HG03097 (cell line): Measurements from ENCODE around the gene MYL7.
"Not testable (repeated sequence)": the region's sequence is repeated elsewhere in the genome, so short reads cannot be mapped to it uniquely, and the experiment has no call there.

Experiments used
- ATAC-seq: cut with Tn5 transposase; IDR thresholded peaks from one replicate; pipeline ENCODE4 v1.9.1; 2021; ENCODE audit not compliant: unreplicated experiment, low FRiP score

MYL7 gene

DNA sequence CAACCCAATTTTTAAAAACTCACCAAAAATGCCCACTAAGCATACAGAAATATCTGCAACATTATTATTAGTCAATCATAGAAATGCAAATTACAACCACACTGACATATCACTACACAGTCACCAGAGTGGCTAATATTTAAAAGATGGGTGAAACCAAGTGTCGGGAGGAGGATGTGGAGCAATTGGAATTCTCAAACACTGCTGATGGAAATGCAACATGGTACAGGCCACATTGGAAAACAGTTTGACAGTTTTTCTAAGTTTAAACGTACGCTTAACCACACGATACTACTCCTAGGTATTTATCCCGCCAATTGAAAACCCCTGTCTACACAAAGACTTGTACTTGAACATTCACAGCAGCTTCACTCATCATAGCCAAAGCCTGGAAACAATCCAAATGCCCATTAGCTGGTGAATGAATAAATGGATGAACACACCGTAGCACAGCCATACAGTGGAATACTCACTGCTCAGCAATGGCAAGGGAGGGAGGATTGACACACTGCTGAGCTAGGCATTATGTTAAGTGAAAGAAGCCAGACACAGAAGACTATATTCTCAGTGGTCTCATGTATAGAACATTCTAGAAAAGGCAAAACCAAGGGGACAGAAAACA, 31.8 kb upstream of the MYL7 start:
- no peak for ATAC-seq

DNA sequence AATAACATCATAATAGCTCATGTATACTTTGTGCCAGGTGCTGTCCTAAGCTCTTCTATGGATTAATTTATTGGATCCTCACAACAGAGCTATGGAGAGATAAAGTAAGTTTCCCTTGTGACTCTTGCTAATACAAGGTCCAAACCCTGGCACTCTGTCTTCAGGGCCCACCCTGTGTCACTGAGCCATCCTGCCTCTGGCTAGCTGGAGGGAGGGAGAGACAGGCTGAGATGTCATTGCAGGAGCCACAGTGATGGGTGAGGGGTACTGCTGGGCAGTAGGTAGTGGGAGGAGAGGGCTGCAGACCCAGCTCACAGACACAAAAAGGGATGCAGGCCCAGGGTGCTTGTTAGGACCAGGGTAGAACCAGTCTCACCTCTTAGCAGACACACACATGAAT, 31.2 kb upstream of the MYL7 start:
- no peak for ATAC-seq

DNA sequence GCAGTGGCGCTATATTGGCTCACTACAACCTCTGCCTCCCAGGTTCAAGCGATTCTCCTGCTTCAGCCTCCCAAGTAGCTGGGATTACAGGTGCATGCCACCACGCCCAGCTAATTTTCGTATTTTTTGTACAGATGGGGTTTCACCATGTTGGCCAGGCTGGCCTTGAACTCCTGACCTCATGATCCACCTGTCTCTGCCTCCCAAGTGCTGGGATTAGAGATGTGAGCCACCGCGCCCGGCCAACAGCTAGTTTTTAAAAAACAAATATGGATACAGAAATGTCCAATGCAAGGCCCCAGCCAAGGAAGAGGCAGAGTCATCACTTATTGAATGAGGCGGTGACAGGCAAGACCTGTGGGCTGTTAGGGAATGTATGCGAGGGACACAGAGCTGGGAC, 30.8 kb upstream of the MYL7 start:
- not testable (repeated sequence) for ATAC-seq

DNA sequence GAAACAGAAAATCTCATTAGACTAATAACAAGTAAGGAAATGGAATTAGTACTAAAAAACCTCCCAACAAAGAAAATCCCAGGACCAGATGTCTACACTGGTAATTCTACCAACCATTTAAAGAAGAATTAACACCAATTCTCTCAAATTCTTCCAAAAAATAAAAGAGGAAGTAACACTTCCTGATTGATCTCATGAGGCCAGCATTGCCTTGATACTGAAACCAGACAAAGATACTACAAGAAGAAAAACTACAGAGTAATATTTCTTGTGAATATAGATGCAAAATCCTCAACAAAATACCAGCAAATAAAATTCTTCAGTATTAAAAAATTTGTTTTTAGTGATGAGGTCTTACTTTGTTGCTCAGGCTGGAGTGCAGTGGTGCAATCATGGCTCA, 26.8 kb upstream of the MYL7 start:
- no peak for ATAC-seq

DNA sequence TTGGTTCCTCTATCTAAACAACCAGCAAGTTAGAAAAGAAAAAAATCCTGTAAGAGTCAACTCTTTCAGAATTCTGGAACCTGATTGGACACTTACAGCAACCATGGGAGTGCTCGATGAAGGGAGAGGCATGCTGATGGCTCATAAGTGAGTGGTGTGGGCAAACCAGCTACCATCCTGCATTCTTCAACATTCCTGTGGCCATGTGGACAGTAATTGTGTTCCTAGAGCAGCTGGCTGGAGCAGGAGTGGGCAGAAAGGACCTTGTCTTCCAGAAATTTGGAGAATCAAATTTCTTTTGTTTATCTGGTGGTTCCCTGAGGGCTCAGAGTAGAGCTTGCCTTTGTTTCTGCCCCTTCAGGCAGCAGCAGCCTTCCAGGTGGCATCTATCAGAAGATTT, 22.5 kb upstream of the MYL7 start:
- ATAC-seq = no peak

DNA sequence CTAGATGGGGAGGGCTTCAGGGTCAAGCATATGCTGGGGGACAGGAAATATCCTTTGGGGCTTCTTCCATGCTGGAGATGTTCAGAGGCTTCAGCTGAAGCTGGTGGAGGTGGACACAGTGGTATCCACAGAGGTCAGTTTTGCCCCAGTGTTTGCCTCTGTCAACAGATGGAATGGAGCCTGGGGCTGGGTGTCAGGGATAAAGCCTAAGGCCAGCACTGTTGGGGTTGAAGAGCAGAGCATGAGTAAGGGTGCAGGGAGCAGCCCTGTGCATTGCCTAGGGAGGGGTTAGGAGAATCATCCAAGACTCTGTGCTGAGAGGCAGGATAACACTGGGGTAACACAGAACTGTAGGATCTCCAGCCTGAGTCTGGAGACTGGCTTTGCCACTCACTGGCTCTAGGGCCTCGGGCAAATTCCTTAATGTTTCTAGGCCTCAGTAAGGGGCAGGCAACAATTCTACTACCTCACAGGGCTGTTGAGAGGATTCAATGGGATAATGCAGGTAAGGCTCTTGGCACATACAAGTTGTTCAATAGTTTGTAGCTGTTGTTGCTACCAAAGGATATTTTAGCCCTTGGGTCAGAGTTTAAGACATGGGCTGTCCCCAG, 21.8 kb upstream of the MYL7 start:
- no peak for ATAC-seq

DNA sequence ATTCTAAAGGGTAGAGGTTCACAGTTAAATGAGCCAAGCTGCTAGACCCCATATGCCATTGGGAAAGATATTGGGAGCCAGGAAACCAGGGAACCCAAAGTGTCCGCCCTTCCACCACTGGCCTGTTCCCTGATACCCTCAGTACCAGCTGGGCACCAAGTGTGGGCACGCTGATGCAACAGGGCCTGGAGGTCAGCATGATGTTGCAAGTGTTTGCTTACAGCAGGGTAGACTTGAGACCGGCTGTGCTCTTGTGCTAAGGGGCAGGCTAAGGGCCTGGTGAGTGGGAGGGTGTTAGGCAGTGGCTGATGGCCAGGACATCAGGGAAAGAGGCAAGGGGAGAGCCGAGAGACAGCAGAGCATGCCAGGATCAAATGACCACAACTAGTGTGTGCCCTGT, 21.0 kb upstream of the MYL7 start:
- ATAC-seq = no peak

DNA sequence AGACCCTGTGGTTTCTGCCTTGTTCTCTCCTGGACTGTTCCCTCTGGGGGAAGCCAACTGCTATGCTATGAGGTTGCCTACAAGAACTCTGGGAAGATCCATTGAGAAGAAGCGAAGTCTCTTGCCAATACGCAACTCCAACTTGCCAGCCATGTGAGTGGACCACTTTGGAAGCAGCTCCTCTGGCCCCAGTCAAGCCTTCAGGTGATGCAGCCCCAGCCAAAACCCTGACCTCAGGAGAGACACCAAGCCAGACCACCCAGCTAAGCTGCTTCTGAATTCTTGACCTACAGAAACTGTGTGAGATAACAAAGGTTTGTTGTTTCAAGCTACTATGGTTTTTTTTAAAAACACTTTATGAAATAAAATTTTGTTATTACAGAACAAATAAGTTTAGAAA, 20.2 kb upstream of the MYL7 start:
- no peak for ATAC-seq

DNA sequence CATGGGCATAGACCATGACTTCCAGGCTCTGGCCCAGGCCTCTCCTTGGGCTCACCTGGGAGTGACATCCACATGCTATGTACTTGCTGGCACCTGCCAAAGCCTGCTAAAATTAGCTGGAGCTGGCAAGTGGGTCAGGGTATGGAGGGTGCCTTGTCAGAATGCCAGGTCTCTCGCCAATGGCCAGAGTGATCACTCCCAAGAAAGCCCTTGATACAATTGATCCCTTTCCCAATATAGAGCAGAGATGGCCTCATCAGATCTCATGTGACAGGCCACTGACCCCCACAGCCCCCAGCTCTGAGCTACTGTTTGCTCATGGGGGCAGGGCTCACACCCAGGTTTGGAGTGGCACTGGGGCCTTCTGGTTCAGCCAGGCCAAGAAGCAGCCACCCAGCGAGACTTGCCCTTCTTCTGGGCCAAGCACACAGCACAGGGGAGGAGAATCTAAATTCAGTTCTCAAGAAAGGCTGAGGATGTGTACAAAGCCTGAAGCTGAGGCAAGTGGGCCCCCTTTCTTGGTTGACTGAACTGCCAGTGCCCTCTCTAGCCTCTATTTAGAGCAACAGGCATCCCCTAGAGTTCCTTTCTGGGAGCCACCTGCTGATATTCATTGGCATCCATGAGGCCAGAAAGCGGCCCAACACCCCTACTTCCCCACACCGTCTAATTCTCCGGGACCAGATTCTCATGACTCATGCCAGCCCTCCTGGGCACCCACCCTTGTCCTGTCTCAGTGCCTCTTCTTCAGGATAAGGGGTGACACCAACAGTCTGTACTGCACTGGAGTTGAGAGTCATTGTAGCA, 18.9 kb upstream of the MYL7 start:
- ATAC-seq = no peak

DNA sequence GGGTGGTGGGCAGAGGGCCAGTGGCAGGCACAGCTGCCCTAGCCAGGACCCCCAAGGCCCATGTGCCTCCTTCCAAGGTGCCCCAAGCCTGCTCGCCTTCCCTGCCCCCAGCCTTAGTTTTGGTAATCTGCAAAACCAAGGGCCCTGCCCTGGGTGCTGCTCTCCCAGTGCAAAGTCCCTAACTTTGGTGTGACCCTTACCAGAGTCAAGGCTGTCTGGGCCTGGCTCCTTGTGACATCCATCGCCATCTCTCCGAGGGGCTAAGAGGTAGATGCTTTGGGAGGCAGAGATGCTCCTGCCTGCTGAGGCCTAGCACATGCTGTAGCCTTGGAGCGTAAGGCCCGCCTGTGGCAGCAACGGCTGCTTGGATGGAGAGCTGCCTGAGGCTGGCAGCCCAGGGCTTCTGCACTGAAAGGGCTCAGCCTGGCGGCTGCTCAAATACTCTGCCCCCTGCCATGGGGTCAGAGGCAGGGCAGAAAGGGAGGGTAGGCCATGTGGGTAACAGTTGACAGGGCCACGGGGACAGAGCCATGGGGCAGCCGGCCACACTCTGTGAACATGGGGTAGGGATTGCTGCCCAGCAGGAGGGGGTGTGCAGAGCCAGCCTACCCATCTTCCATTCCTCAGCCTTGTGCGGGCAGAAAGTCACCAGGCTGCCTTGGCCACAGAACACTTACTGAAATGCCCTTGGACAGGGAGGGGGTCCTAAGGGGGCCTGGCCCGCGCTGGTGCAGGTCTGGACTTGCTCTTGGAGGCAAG, 17.9 kb upstream of the MYL7 start:
- no peak for ATAC-seq

DNA sequence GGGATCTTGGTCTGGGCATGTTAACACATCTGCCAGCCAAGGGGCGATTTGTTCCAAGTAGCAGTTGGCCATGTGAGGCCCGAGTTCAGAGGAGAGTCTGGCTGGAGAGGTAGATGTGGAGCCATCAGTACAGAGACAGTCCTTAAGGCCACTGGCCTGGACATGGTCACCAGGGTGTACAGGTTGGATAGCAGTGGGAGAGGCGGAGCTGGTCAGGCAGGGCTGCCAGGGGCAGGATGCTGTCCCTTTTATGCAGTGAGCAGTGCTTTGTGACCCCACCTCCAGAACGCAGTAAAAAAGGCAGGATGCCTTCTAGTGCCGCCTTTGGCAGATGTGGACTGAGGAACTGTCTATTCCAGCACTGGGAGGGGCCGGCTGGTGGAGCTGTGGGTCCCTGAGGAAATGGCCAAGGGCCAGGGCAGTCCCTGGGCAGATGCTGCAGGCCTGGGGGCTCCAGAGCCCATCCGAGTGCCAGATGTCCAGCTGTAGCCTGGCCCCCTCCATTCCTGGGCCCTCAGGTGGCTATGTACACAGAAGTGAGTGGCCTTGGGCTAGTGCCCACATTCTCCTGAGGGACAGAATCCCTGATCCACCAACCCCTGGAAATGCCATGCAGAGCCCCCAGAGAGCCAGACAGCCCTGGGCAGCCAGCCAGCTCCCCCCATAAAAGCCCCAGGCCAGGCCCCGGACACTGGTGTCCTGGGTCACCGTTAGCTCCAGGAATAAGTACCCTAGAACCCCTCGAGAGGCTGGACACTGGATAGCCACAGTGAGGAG, 17.2 kb upstream of the MYL7 start:
- no peak for ATAC-seq

DNA sequence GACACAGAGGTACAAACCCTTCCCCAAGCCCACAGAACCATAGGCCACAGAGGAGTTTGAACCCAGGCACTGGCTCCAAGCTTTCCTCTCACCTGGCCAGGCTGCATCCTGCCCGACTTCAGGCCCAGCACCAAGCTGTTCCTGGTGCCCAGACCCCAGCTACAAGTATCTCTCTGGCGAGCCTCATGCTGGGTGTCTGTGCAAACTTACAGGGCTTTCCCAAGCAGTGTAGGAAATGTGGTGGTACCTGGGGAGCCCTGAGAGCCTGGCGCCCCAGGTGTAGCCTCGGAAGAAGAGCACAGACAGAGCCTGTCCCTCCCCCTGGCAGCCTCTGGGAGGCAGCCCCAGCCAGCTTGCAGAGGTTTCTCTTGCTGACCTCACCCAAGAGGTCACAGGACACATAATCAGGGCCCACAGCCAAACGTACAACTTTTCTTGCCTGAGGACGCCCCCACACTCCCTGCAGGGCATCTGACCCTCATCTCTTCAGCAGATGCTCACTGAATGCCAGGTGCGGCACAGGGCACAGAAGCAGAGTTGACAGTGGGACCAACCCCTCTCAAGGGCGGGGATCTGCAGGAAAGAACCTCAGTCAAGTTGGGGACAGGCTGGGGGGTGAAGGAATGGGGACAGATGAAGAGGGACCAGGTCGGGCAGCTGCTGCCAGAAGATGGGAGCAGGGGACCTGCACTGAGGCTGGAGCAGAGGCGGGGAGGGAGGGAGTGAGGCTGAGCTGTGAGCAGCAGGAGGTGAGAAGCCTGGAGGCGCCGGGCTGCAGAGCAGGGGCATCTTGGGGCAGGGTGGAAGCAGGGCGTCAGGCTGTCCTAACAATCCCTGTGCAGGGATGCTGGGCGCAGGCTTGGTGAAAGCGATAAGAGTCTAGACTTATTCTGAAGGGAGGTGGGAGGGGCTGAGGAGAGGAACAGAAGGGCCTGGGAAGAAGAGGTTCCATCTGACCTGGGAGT, 16.3 kb upstream of the MYL7 start:
- no peak for ATAC-seq

DNA sequence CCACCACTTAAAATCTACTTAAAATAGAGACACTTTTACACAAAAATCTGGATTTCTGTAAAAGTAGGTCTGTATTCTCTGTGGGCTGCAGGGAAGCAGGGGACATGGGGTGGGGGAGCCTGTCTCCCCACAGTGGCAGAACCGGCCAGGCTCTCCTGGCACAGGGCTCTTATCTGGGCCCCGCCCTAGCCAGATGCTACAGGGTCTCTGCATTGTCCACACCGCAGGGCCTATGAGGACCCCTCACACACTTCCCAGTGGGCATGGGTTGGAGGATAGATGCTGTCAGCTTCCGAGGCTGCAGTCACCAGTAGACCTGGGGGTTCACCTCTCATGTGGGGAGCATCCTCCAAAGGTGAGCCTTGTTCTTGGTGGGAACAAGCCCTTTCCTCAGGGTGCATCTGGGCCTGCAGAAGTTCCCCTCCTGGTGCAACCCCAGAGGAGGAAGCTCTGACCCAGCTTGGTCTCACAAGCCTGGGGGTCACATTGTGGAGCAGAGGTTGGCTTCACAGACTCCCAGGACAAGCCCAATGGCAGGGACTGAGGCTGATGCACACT, 15.4 kb upstream of the MYL7 start:
- no peak for ATAC-seq

DNA sequence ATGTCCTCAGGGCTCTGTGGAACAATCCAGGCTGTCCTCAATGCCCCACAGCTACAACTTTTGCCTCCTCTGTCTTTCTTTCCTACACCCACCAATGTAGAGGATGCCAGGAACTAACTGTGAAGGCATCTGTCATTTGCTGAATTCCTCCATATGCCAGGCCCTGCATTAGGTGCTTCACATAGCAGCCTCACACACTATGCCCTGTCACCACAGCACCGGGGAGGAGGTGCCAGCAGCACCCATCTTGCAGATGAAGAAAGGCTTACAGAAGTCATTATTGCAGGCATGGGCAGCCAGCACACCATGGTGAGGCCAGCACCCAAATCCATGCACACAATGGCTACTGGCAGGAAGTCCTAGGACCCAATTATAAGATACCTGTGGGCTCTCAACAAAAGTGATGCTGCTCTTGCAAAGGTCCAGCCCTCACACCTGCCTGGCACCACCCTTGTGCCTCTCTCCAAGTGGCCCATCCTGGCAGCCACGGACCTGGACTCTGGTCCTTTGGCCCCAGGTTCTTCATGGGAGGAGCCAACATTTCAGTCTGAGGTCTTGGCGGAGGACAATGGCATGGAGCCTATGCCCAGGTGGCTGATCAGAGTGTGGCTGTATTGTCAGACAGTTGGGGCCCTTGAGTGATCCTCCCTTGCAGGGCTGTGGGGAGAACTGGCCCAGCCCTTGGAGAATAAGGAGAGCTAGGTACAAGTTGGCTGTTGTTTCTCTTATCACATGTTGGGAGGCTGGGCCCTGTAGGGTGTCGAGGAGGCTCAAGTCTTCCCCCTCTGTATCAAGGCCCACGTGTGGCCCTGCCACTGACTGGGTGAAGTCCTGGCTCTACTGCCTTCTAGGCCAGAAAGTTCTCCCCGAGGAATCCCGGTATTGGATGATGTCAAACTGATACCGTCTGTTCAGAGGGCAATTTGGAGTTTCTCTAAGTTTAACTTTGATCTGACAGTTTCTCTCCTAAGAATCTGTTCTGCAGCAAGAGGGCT, 14.4 kb upstream of the MYL7 start:
- no peak for ATAC-seq

DNA sequence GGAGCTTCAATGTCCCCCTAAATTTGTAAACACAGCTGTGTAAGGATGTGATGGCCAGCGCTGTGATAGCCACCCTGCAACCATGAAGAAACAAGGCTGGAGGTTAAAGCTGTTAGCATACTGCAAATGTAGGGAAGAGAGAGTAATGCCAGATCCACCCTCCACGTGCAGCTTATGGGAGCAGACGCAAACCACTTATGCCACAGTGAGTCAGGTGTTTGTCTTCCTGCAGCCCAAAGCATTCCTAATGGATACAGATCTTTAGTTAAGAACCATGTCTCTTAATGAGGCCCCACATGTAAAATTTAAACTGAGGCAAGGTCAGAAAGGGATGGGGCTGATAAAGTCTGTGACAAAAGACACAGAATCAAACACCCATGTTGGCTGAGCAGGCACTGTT, 13.6 kb upstream of the MYL7 start:
- no peak for ATAC-seq

DNA sequence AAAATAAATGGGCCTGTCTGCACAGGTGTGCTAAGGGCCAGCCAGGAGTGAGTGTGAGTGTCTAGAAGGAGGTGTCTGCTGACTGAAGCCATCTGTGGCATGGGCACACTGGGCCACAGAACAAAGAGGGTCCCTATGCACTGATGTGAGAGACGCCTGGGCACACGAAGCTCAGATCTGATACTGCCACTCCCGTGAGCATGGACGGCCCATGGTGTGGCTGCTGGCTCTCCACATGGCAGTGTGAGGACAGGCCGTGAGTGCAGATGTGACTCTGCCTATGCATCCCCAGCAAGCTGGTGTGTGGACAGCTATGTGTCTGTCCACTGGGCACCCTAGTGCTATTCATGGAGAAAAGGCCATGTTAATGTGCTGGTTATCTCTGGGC, 12.8 kb upstream of the MYL7 start:
- ATAC-seq = no peak

DNA sequence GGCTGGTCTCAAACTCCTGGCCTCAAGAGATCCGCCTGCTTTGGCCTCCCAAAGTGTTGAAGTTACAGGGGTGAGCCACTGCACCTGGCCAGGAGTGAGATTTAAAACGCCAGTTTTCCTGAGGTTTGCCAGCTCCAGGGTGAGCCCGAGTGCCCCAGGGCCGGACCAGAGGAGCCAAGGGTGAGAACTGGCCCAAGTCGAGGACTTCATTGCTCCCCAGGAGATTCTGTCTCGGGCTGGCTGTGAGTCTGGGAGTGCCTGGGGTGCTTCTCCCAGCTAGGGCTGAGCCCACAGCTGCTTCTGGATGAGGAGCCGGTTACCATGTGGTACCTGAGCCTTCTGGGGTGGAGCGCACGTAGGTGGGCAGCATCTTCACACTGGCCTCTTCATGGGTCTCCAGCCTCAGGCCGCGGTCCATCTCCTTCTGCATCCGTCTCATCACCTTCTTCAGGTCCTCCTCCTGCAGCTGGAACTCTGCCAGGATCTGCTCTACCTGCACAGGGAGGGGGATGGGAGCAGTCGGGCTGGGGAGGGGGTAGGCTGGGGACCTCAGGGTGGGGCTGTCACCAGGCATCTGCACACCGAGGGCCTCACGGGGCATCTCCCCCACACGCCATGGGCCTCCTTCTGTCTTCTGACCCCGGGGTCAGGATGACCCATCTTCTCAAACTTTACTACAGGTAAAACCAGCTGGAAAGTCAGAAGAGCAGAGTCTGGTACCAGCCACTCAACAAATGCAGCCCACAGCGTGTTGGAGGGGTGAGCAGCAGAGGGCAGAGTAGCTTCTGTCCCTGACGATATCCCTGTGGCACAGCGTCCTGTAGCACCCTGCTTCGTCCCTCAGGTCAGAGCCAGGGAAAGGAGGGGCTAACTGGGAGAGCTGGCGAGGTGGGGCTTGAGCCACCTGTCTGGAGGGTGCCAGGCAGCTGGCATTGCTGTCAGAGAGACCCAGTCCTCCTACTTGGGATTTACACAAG, 12.1 kb upstream of the MYL7 start:
- ATAC-seq = no peak
